Ishikawa (cell line): ENCODE data around the gene C16orf89.

Experiments
- CEBPB ChIP-seq: IDR thresholded peaks from 2 replicates; pipeline ENCODE4 v1.6.1; 2012
- CREB1 ChIP-seq: IDR thresholded peaks from 2 replicates; pipeline ENCODE4 v1.6.1; 2012; ENCODE audit warnings: low read depth
- EGR1 ChIP-seq: IDR thresholded peaks from 2 replicates; pipeline ENCODE4 v1.6.1; 2012
- EP300 ChIP-seq: IDR thresholded peaks from 2 replicates; pipeline ENCODE4 v1.6.1; 2012; ENCODE audit warnings: borderline replicate concordance
- FOXM1 ChIP-seq: IDR thresholded peaks from 2 replicates; pipeline ENCODE4 v1.6.1; 2012; ENCODE audit warnings: low read depth, borderline replicate concordance
- NFIC ChIP-seq: IDR thresholded peaks from 2 replicates; pipeline ENCODE4 v1.6.1; 2012
- RAD21 ChIP-seq: IDR thresholded peaks from 2 replicates; pipeline ENCODE4 v1.6.1; 2012; ENCODE audit warnings: low read depth
- TAF1 ChIP-seq: IDR thresholded peaks from 2 replicates; pipeline ENCODE4 v1.6.1; 2012; ENCODE audit warnings: low read depth, mild to moderate bottlenecking
- TCF12 ChIP-seq: IDR thresholded peaks from 2 replicates; pipeline ENCODE4 v1.6.1; 2012; ENCODE audit warnings: low read depth
- TEAD4 ChIP-seq: IDR thresholded peaks from 2 replicates; pipeline ENCODE4 v1.6.1; 2012
- YY1 ChIP-seq: IDR thresholded peaks from 2 replicates; pipeline ENCODE4 v1.6.1; 2012; ENCODE audit warnings: low read depth
- ZBTB7A ChIP-seq: IDR thresholded peaks from 2 replicates; pipeline ENCODE4 v1.6.1; 2012; ENCODE audit warnings: low read depth
- TF ChIP-seq, protein P1 (sequence below): IDR thresholded peaks from 2 replicates; pipeline ENCODE4 v1.6.1; 2012
- TF ChIP-seq, protein P2 (sequence below): IDR thresholded peaks from 2 replicates; pipeline ENCODE4 v1.6.1; 2012; ENCODE audit warnings: low read depth, mild to moderate bottlenecking
- TF ChIP-seq, protein P3 (sequence below): IDR thresholded peaks from 2 replicates; pipeline ENCODE4 v1.6.1; 2012

Gene C16orf89

DNA sequence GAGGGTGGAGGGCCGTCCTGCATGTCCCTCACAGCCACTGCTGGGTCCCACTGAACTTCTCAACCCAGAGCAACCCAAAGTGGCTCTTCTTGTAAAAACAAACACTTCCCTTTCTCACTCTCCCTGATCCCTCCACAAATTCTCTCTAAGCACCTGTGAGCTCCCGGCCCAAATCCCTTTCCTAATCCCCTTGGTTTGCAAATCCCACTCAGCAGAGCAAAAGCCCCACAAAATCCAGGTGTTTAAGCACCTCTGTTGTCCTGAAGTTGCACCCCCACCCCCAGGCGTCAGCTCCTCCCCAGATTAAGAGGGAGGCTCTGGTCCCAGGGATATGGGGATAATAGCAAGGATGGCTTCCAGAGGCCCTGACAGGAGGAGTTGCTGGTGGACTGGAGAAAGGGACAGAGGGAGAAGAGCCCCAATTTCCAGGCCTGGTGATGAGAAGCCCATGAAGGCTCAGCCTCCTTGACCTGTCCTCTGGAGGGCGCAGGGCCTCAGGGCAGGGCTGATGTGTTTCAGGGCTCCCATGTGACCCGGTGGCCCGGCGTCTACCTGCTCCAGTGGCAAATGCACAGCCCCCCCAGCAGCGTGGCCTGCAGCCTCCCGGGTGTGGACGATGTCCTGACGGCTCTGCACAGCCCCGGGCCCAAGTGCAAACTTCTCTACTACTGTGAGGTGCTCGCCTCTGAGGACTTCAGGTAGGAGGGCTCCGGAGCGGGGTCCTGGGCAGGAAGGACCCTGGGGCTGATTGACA, 55.0 kb downstream of the C16orf89 start:
- TF ChIP-seq CEBPB = no peak
- TF ChIP-seq, protein P1, sequence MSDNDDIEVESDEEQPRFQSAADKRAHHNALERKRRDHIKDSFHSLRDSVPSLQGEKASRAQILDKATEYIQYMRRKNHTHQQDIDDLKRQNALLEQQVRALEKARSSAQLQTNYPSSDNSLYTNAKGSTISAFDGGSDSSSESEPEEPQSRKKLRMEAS = no peak
- no peak for TF ChIP-seq TCF12
- no peak for TF ChIP-seq NFIC
- no peak for TF ChIP-seq EGR1
- TF ChIP-seq TEAD4 = no peak
- no peak for TF ChIP-seq FOXM1
- TF ChIP-seq, protein P2, sequence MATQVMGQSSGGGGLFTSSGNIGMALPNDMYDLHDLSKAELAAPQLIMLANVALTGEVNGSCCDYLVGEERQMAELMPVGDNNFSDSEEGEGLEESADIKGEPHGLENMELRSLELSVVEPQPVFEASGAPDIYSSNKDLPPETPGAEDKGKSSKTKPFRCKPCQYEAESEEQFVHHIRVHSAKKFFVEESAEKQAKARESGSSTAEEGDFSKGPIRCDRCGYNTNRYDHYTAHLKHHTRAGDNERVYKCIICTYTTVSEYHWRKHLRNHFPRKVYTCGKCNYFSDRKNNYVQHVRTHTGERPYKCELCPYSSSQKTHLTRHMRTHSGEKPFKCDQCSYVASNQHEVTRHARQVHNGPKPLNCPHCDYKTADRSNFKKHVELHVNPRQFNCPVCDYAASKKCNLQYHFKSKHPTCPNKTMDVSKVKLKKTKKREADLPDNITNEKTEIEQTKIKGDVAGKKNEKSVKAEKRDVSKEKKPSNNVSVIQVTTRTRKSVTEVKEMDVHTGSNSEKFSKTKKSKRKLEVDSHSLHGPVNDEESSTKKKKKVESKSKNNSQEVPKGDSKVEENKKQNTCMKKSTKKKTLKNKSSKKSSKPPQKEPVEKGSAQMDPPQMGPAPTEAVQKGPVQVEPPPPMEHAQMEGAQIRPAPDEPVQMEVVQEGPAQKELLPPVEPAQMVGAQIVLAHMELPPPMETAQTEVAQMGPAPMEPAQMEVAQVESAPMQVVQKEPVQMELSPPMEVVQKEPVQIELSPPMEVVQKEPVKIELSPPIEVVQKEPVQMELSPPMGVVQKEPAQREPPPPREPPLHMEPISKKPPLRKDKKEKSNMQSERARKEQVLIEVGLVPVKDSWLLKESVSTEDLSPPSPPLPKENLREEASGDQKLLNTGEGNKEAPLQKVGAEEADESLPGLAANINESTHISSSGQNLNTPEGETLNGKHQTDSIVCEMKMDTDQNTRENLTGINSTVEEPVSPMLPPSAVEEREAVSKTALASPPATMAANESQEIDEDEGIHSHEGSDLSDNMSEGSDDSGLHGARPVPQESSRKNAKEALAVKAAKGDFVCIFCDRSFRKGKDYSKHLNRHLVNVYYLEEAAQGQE = no peak
- TF ChIP-seq TAF1 = no peak

DNA sequence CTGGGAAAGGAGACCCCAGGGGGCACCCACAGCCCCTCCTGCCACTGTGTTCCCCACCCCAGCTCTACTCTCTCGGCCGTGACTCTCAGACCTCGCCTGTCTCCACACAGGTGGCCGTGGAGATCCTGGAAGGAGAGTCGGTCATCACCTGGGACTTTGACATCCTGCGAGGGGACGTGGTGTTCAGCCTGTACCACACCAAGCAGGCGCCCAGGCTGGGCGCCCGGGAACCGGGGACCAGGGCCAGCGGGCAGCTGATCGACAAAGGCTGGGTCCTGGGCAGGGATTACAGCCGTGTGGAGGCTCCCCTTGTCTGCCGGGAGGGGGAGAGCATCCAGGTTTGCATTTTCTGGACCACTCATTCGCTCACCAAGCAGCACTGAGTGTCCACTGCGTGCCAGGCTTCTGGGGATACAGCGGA, 57.4 kb downstream of the C16orf89 start:
- no peak for TF ChIP-seq CREB1
- TF ChIP-seq, protein P2 = no peak
- TF ChIP-seq FOXM1 = no peak
- no peak for TF ChIP-seq CEBPB
- no peak for TF ChIP-seq TCF12
- TF ChIP-seq, protein P3, sequence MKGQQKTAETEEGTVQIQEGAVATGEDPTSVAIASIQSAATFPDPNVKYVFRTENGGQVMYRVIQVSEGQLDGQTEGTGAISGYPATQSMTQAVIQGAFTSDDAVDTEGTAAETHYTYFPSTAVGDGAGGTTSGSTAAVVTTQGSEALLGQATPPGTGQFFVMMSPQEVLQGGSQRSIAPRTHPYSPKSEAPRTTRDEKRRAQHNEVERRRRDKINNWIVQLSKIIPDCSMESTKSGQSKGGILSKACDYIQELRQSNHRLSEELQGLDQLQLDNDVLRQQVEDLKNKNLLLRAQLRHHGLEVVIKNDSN = no peak
- no peak for TF ChIP-seq NFIC
- TF ChIP-seq TAF1 = no peak
- no peak for TF ChIP-seq RAD21
- TF ChIP-seq EGR1 = no peak
- TF ChIP-seq TEAD4 = no peak
- no peak for TF ChIP-seq ZBTB7A

DNA sequence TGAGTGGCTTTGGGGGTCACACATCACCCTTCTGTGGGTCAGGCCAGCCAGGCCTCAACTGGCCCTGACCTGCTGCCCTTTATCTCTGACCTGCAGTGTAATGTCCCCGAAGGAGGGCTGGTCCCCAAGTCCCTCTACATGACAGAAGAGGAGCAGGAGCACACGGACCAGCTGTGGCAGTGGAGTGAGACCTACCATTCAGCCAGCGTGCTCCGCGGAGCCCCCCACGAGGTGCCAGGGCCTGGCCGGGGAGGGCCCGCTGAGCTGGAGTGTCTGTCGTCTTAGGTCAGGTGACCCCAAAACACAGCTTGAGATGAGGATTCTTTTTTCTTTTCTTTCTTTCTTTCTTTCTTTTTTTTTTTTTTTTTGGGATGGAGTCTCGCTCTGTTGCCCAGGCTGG, 58.5 kb downstream of the C16orf89 start:
- no peak for TF ChIP-seq TEAD4
- no peak for TF ChIP-seq EGR1
- no peak for TF ChIP-seq CEBPB
- no peak for TF ChIP-seq YY1
- no peak for TF ChIP-seq RAD21
- no peak for TF ChIP-seq TAF1
- no peak for TF ChIP-seq CREB1
- TF ChIP-seq NFIC = no peak
- no peak for TF ChIP-seq EP300

DNA sequence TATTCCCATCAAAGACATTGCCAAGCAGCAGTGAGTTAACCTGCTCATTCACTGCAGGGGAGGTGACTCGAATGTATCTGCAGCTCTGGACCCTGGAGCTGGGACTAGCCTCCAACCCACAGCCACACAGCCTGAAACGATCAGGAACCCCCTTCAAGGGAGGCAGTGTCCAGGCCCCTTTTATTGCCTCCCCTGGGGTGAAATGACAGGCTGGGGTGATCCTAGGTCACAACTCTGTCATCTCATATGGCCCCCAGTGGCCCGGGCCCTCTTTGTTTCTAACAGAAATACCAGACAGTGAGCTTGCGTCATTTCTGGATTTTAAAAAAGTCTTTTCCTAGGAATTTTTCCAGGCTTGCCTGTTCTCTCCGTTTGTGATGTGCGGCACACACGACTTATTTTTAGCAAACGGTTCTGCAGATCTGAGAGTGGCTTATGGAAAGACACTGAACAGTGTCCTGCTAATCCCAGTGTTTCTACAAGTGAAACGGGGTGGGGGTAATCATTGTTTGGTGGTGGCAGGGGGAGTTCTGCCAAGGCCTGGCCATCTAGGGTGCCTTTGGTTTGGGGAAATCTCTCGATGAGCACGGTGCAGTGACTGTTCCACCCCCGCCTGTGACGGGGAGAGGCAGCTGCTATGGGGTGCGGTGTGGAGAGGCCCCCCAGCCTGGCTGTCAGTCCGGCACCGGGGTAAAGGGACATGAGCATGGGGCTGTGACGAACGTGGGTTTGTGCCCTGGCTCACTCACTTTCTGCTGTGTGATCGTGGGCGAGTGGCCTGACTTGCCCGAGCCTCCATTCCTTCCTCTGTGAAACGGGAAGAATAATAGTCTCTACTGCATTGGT, 59.2 kb downstream of the C16orf89 start:
- TF ChIP-seq CREB1 = no peak
- no peak for TF ChIP-seq YY1
- TF ChIP-seq TEAD4 = no peak
- TF ChIP-seq, protein P1 = no peak
- TF ChIP-seq EP300 = no peak
- TF ChIP-seq FOXM1 = no peak
- TF ChIP-seq, protein P3 = no peak

DNA sequence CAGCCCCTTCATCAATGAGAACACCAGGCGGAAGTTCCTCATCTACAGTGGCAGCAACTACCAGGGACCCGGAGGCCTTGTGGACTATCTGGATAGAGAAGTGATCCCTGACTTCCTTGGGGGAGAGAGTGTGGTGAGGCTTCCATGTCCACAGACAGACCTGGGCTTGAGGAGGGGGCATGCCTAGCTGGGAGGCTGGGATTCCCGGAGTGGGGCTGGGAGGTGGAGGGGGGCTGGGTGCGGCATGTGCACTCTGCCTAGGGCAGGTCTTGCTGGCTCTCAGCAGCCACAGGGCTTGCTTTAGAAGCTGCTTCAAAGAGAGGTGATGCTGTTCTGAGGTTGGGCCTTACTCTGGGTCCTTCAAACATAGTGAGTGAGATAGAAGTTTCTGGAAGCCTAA, 59.8 kb downstream of the C16orf89 start:
- TF ChIP-seq, protein P2 = no peak
